CD4-positive, alpha-beta T cell (primary cell): ENCODE results near the gene PHF21B. TPM values are rescaled to one million over a fixed set of nuclear protein-coding genes. Genes with fewer than 3 reads are reported as not detected.

ENCODE experiments used
- ATAC-seq: fragments of 200-7000 bp; cut with Tn5 transposase; one replicate; pipeline ENCODE4 v1.10.0; 2022; ENCODE audit warnings: mild to moderate bottlenecking; ENCODE audit not compliant: poor library complexity
- CTCF ChIA-PET: fragments of 350-600 bp; sonication (Branson Sonifier 250); formaldehyde crosslinking; loops from one replicate; lab custom pipeline; 2021; ENCODE audit warnings: antibody characterized with exemption, inconsistent platforms; lab: Charles Lee
- POLR2A ChIA-PET: fragments of 350-600 bp; sonication (Branson Sonifier 250); formaldehyde crosslinking; loops from one replicate; lab custom pipeline; 2021; ENCODE audit warnings: antibody characterized with exemption, inconsistent platforms; lab: Charles Lee
- DNase-seq, 14 experiments: peaks; one replicate each; pipeline ENCODE4 v3.0.0-alpha.2; 2013 to 2020; ENCODE audit warnings: mixed read lengths in 2 of 14
- H3K27ac ChIP-seq, 2 donors: one replicate each; pipeline versions ENCODE4 v1.5.1 to v1.7.0; 2013; ENCODE audit warnings: low read length in 2 of 2, low read depth in 1 of 2, mild to moderate bottlenecking in 1 of 2
- H3K27me3 ChIP-seq, 2 experiments: 1 replicate in 1 of 2; 2 replicates in 1 of 2; pipeline versions ENCODE4 v1.6.1 to v1.7.0; 2013; ENCODE audit warnings: low read length in 2 of 2, control low read depth in 1 of 2, mild to moderate bottlenecking in 1 of 2, moderate library complexity in 1 of 2; ENCODE audit not compliant: insufficient read depth in 2 of 2, control insufficient read depth in 1 of 2
- H3K36me3 ChIP-seq: one replicate; pipeline ENCODE4 v1.6.1; 2013; ENCODE audit warnings: low read length, control low read depth; ENCODE audit not compliant: insufficient read depth
- H3K4me1 ChIP-seq: one replicate; pipeline ENCODE4 v1.6.1; 2013; ENCODE audit warnings: low read length, control low read depth; ENCODE audit not compliant: insufficient read depth
- H3K4me3 ChIP-seq: one replicate; pipeline ENCODE4 v1.5.1; 2013; ENCODE audit warnings: mild to moderate bottlenecking, low read length, moderate library complexity
- H3K9me3 ChIP-seq, 2 experiments: 1 replicate in 1 of 2; 2 replicates in 1 of 2; pipeline versions ENCODE4 v1.6.1 to v1.7.0; 2013; ENCODE audit warnings: low read length in 2 of 2, mild to moderate bottlenecking in 2 of 2, control low read depth in 1 of 2, moderate library complexity in 1 of 2; ENCODE audit not compliant: control insufficient read depth in 1 of 2, insufficient read depth in 1 of 2
- H3K27ac Mint-ChIP-seq: one replicate; pipeline ENCODE4 v1.8.0; 2020; ENCODE audit warnings: mixed read lengths
- H3K27me3 Mint-ChIP-seq: one replicate; pipeline ENCODE4 v1.8.0; 2021; ENCODE audit warnings: mixed read lengths
- H3K36me3 Mint-ChIP-seq: one replicate; pipeline ENCODE4 v1.8.0; 2021; ENCODE audit warnings: low read depth, mixed read lengths
- H3K4me1 Mint-ChIP-seq: one replicate; pipeline ENCODE4 v1.8.0; 2021; ENCODE audit warnings: low read depth, mixed read lengths
- H3K4me3 Mint-ChIP-seq: one replicate; pipeline ENCODE4 v1.8.0; 2020; ENCODE audit warnings: mild to moderate bottlenecking, mixed read lengths
- H3K9me3 Mint-ChIP-seq: one replicate; pipeline ENCODE4 v1.8.0; 2020; ENCODE audit warnings: mixed read lengths
- CTCF ChIP-seq: fragments of 200-600 bp; IDR thresholded peaks from one replicate; pipeline ENCODE4 v1.8.0; 2022; ENCODE audit warnings: antibody characterized with exemption, mild to moderate bottlenecking
- intact Hi-C, 2 experiments: fragments of 100-400 bp; cut with DNase I in 1 of 2; cut with micrococcal nuclease in 1 of 2; formaldehyde crosslinking; loops; one replicate each; pipeline versions ENCODE4 v1.15.1 to v1.9.0; 2023 to 2025; cut with DNase I, micrococcal nuclease
- total RNA-seq, 174 experiments: library from RNA in 2 of 174; stranded (reverse) in 2 of 174; gene quantifications; one replicate each; pipeline ENCODE4 v1.2.3 and lab custom pipeline; 2021 to 2026

The PHF21B gene
- total RNA-seq, 2 experiments from 2014 or later, result not detected

DNA sequence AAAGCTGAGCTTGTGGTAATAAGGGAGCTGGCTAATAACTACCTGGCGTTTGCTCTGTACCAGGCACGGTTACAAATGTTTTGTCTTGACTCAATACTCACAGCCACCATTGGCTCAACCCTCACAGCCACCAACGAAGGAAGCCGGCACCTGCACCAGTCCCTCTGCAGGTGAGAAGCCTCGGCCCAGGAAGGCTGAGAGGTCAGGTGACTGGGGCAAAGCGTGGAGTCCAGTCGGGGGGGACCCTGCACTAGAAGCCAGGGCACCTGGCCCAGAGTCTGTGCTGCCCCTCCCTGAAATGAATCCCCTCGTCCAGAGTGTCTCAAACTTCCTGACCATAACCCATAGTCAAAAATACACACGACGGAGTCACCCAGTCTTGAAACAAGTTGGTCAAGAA lies 90.1 kb downstream of the PHF21B start:
- Histone ChIP-seq H3K27me3 (no peaks in the 10 kb centered on the region), H3K36me3 (no peaks in the 10 kb centered on the region), H3K4me3 (no peak overlapping the region), H3K9me3 (peaks cover 0 to 6% of the 10 kb centered on the region in 2 experiments), H3K27ac (no peak overlapping the region), H3K4me1 (no peaks in the 10 kb centered on the region)
- ChIA-PET CTCF (no interaction called here), POLR2A (no interaction called here)
- Mint-ChIP-seq H3K4me1 (no peaks in the 10 kb centered on the region), H3K36me3 (no peaks in the 10 kb centered on the region), H3K4me3 (no peak overlapping the region), H3K27me3 (no peaks in the 10 kb centered on the region), H3K9me3 (no peaks in the 10 kb centered on the region), H3K27ac (no peak overlapping the region)
- no peak for TF ChIP-seq CTCF
- ATAC-seq (no peak), DNase-seq (peak in 1 of 14 experiments; percentile 27)
- intact Hi-C loops, result no loop called here

DNA sequence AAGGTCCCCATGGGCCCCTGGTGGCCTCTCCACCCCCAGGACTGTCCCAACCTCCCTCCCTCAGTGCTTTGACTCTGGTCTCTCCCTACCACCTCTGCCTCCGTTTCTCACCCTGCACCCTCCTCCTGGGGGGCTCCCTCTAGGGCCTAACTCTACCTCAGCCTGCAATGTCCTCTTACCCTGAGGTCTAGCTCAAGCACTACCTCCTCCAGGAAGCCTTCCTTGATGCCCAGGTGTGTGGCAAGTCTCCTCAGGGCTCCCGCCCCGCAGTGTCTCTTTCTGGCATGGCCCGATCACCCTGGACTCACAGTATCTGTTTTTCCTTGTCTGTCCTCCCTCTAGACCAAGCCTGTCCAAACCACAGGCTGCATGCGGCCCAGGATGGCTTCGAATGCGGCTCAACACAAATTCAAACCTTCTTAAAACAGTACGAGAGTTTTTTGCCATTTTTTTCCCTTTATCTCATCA lies 90.8 kb downstream of the PHF21B start:
- H3K36me3 ChIP-seq, result no peaks in the 10 kb centered on the region
- Mint-ChIP-seq H3K9me3 (no peaks in the 10 kb centered on the region), H3K27ac (no peak overlapping the region), H3K36me3 (no peaks in the 10 kb centered on the region), H3K27me3 (no peaks in the 10 kb centered on the region), H3K4me3 (no peak overlapping the region), H3K4me1 (no peaks in the 10 kb centered on the region)
- H3K27me3 ChIP-seq, result no peaks in the 10 kb centered on the region
- no peak overlapping the region for H3K27ac ChIP-seq
- ChIA-PET CTCF (interaction anchor here (0.6 kb wide), 1 partner anchor 813 kb away, joined by 3 read pairs; no protein-coding TSS in a partner anchor), POLR2A (no interaction called here)
- H3K4me3 ChIP-seq, result no peak overlapping the region
- DNase-seq (peak in 1 of 14 experiments; percentile 28), ATAC-seq (no peak)
- intact Hi-C loops, result no loop called here
- no peak for TF ChIP-seq CTCF
- no peaks in the 10 kb centered on the region for H3K4me1 ChIP-seq
- H3K9me3 ChIP-seq, result peaks cover 0 to 6% of the 10 kb centered on the region in 2 experiments

- Histone ChIP-seq H3K27ac (no peak overlapping the region), H3K9me3 (peaks cover 0 to 9% of the 10 kb centered on the region in 2 experiments), H3K4me1 (no peaks in the 10 kb centered on the region), H3K27me3 (no peaks in the 10 kb centered on the region), H3K36me3 (no peaks in the 10 kb centered on the region), H3K4me3 (no peak overlapping the region)
- ATAC-seq, result no peak
- intact Hi-C loops, result no loop called here
- ChIA-PET CTCF (no interaction called here), POLR2A (no interaction called here)
- no peaks in the 10 kb centered on the region for H3K27me3 Mint-ChIP-seq
- no peak overlapping the region for H3K27ac Mint-ChIP-seq
- no peak for TF ChIP-seq CTCF
- no peaks in the 10 kb centered on the region for H3K9me3 Mint-ChIP-seq
- no peak overlapping the region for H3K4me3 Mint-ChIP-seq
- no peak for DNase-seq
- no peaks in the 10 kb centered on the region for H3K36me3 Mint-ChIP-seq
- no peaks in the 10 kb centered on the region for H3K4me1 Mint-ChIP-seq
Measured at GRCh38 chr22:44918166-44918924, 91.5 kb downstream of the PHF21B start.
